HG03159 (cell line): ENCODE data around the gene ADCK1.
"Not testable (repeated sequence)": the region's sequence is repeated elsewhere in the genome, so short reads cannot be mapped to it uniquely, and the experiment has no call there.

Experiments
- ATAC-seq: cut with Tn5 transposase; IDR thresholded peaks from one replicate; pipeline ENCODE4 v1.9.1; 2021; ENCODE audit warnings: mild to moderate bottlenecking, moderate library complexity; ENCODE audit not compliant: unreplicated experiment

ADCK1 gene

DNA sequence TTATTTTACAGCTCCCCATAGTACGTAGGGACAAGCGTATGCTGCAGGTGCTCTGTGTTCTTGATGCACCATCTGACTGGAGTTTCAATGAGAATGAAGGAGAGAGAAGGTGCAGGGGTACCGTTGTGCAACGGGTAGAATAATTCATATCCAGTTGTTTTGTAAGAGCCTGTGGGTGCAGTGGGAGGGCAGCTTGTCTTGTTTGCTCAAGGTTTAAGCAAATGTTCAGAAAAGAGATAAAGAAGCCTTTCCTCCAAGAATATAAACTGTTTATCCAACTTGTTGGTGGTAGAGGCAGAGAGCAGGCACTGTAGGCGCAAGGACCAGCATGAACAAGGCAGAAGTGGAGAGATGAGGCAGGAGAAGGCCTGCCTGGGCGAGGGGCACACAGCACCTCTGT is 64.2 kb downstream of the ADCK1 start:
- ATAC-seq = no peak

GRCh38 chr14:77864580-77864979 is 64.7 kb downstream of the ADCK1 start:
- ATAC-seq = no peak

- no peak for ATAC-seq
Observed at GRCh38 chr14:77865455-77865854, 65.5 kb downstream of the ADCK1 start.

DNA sequence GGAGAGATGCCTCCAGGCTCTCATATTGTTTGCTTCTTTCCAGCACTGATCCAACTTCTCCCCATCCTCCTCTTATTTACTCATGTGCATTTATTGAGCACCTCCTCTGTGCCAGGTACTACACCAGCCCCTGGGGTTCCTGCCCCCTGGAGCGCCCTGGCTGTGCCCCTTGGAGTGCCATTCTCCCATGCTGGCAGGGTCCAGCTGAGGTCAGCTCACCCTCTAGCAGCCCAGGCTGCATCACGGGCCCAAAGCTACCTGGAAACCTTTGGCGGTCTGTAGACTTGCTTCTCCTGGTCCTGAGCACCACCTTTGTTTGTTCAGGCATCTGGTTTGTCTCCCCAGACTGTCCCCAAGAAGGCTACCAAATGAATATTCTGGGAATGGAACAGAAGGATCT is 67.0 kb downstream of the ADCK1 start:
- no peak for ATAC-seq

DNA sequence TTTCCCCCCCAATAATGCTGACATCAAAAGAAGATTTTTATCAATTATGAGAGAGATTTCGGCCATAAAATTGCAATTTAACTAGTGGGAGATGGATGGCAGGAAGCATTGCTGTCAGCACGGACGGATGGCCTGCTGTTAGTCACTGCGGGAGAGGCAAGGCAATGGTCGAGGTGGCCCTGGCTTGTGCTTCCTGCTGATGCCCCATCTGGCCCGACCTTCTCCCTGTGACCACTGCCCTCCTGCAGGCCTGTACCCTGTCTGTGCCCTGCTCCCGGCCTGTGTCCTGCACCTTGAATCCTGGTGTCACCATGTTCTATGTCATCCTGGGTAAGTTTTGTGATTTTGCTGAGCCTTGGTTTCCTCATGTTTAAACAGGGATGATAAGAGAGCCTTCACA is 67.6 kb downstream of the ADCK1 start:
- ATAC-seq = no peak

DNA sequence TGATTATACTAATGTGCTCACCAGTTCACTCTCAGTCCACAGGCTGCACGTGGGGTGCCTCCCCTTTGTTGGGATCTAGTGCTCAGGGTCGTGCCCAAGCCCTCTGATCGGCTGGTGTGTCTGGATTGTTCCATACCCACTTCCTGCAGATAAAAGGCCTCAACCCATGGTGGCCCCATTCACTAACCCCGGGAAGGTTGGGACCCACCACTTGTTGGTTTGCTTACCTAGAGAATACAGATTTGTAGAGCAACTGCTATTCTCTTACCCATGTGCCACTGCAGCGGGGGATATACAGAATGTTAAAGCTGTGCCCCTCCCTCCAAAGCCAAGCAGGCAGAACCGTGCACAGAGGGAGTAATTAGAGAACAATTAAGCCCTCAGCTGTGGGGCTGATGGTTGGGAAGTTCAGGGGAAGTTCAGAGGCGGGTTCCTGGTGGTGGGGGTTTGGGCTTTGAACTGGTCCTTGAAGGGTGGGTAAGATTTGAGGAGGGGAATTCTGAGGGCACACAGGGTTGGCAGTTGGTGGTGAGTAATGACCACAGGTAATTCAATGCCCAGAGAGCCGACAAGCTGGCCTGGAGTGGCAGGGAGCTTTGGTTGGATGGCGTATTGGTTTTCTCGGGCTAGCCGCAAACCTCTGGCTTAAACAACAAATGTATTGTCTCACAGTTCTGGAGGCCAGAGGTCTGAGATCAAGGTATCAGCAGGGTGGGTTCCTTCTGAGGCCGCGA is 68.8 kb downstream of the ADCK1 start:
- no peak for ATAC-seq

DNA sequence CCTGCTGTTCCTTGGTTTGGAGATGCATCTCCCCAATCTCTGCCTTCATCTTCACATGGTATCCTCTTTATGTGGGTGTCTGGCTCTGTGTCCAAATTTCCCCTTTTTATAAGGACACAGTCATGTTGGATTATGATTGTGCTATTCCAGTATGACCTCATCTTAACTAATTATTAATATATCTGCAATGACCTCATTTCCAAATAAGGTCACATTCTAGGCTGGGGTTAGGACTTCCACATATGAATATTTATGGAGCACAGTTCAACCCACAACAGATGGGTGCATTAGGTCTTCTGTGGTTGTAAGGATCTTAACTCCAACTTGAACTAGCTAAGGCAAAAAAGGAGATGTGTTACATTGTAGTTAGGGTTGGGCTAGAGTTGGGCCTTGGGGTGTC is 69.4 kb downstream of the ADCK1 start:
- ATAC-seq = no peak

- ATAC-seq = no peak
Observed at GRCh38 chr14:77870646-77871045, 70.7 kb downstream of the ADCK1 start.

- ATAC-seq = no peak
Observed at GRCh38 chr14:77872152-77872551, 72.2 kb downstream of the ADCK1 start.

DNA sequence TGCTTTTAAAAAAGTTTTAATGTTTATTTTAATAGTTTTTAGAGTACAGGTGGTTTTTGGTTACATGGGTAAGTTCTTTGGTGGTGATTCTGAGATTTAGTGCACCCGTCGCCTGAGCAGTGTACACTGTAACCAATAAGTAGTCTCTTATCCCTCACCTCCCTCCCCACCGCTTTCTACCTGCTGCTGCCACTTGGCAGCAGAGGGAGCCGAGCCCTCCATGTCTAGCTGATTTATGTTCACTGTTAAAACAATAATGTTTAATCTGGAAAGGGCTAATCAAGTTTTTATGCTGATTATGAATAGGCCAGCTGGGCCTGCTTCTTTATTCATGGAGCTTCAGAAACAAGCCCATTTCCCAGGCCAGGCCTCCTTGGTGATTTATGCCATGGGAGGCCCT is 73.1 kb downstream of the ADCK1 start:
- ATAC-seq = no peak

DNA sequence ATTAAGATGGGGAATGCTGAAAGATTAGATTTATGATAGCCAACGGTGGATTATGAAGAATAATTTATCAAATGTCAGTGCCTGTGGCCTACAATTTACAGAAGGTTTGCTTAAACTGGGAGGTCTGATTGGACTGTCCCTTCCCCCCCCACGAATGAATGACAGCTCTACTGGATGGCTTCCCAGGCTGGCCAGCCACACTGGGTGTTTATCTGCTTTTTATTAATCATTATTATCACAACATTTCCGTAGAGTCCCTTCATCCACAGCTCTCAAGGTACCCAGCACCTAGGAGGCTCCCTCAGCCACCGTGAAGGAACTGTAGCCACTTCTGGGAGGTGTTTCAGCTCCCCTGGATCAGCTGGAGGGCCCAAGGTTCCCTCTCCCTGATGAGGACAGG is 78.9 kb downstream of the ADCK1 start:
- ATAC-seq = no peak

DNA sequence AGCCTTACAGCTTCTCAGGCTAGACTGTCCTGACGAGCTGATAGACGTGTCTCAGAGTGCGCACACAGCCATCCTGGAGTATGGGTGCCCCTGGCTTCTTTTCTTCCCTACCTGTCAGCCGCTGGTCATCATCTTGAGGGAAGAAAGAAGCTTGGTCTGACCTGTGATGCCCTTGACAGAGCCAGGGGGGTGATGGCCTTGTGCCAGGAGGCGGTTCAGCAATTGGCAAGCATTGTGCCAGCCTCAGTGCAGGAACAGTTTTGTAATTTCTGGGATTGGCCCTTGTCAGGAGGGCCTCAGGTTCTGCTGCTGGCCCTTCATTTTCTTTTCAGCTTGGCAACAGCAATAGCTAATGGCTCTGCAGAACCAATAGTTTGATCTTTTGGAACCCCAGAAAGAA is 80.1 kb downstream of the ADCK1 start:
- no peak for ATAC-seq

- ATAC-seq = no peak
Observed at GRCh38 chr14:77882098-77882497, 82.2 kb downstream of the ADCK1 start.

DNA sequence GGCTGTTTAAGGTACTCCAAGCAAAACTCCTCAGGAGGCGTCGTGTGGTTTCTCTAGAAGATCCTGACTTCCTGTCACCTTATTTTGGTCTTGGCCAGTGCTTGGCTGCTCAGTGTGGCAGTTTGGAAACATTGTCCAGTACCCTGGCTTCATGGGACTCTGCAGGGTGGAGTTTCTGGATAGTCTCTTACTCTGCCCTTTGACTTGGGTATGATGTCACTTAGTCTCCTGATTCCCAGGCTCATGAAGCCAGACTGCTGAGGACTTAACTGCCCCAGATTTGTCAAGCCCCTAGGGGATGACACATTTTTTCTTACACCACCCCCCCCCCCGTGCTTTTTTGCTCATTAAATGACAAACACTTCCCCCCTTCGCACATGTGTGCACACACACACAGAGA is 82.7 kb downstream of the ADCK1 start:
- ATAC-seq = no peak

DNA sequence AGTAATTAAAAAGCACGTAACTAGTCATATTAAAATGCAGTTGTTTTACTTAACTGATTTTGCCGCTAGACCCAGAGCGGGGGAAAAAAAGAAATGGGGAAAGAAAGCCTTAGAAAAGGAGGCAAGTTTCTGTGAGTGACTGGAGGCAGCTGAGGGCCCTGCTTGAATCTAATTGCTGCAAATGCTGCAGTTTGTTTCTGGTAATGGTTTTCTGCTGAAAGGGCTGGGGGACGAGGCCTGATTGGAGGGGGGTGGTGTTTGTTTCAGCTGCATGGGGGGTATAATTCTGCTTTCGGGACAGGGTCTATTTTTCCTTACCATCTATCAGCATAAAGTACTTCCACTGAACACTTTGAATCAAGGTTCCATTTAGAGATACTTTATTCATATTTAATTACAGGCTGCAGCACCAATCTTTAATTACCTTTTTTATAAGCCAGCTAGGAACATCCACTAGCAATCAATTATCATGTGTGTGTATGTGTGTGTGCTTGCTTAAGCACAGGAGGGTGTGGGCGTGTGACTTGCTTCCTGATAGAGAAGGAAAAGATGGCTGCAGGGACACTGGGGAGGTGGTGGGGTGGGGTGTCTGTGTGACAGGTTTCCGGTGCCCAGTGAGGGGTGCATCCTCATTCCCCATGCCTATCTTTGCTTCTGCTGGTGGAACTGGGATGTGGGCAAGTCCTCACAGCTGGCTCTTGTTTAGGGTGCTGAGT is 83.4 kb downstream of the ADCK1 start:
- ATAC-seq = no peak

DNA sequence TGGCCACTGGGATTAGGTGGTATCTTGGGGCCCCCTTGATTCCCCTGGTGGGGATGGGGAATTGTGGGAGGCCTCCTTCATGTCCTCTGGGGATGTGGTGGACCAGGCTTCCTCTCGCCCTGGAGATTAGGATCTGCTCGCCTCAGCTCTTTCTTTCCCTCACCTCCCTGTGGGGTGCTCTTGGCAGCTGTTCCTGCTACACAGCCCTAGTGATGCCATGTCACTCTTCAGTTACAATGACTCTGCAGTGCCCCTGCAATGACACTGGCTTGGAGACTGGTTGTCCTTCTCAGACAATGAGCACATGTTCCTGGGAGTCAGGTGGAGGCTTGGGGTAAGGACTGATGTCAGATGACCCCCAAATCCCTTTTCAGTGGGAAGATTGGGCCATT is 83.9 kb downstream of the ADCK1 start:
- no peak for ATAC-seq

DNA sequence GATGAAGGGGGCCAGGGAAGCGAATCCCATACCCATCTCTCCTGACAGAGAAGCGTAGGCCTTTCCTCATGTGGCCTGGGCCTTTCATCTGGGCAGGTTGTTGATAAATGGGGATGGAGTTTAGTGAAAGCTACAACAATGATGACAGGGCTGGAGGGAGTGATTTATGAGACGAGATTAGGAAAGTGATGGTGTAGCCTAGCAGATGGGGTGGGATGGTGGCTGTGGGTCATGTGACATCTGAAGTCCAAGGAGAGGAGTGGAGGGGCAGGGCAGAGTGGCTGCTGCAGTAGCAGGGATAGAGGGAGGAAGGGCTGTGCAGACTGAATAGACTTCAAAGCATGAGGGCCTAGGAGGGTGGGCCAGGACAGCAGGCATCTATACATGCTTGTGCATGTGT is 85.5 kb downstream of the ADCK1 start:
- ATAC-seq = no peak

DNA sequence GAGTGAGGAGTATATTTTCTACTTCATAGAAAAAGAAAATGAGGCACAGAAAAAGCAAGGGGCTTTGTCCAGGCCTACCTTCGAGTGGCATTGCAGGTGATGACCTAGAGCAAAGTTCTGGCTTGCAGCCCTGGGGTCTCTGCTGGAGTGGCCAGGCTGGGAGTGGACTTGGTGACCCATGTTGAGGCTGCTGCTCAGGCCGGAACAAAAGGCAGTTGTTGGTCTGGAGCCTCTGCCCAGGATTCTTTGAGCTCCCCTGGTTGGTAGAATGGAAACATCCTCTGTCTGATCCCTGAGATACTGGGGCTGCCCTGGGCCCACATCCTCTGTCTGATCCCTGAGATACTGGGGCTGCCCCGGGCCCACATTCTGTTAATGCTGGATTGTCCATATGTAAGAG is 86.1 kb downstream of the ADCK1 start:
- no peak for ATAC-seq

GRCh38 chr14:77888903-77889302 is 89.0 kb downstream of the ADCK1 start:
- not testable (repeated sequence) for ATAC-seq

- ATAC-seq = no peak
Observed at GRCh38 chr14:77889971-77890442, 90.1 kb downstream of the ADCK1 start.

GRCh38 chr14:77890873-77891272 is 91.0 kb downstream of the ADCK1 start:
- no peak for ATAC-seq

- ATAC-seq = no peak
Observed at GRCh38 chr14:77892381-77892871, 92.5 kb downstream of the ADCK1 start.
